Measurements from ENCODE around the gene MACROH2A1.

GRCh38 chr5:135341696-135342550, 57.1 kb downstream of the MACROH2A1 start:
- TF ChIP-seq CTCF (conservative IDR thresholded peaks at IDR 0.05; ENCODE audit: low read depth in 2 of 2) (no peak), JUNB (IDR thresholded peaks at IDR 0.05; ENCODE audit: unreplicated experiment) (no peak), CREB1 (CRISPR knock-in tag; IDR thresholded peaks at IDR 0.05; ENCODE audit: low read depth) (no peak), EZH2phosphoT487 (IDR thresholded peaks at IDR 0.05; ENCODE audit: unreplicated experiment) (no peak), REST (IDR thresholded peaks at IDR 0.05; ENCODE audit: unreplicated experiment) (no peak), EZH2 (IDR thresholded peaks at IDR 0.05; ENCODE audit: low read depth, unreplicated experiment) (no peak), STAT1 (IDR thresholded peaks at IDR 0.05; ENCODE audit: unreplicated experiment) (no peak), POLR2AphosphoS5 (IDR thresholded peaks at IDR 0.05; ENCODE audit: low read depth) (no peak), NANOG (IDR thresholded peaks at IDR 0.05; ENCODE audit: borderline replicate concordance) (no peak)

All from GM23338 (cell line).